ENCODE data around the gene RDH13. TPM values are rescaled to one million over a fixed set of nuclear protein-coding genes. Genes with fewer than 3 reads are reported as not detected.
"Not testable (repeated sequence)": the region's sequence is repeated elsewhere in the genome, so short reads cannot be mapped to it uniquely, and the experiment has no call there.

Gene RDH13
- total RNA-seq, 1 donor, result 12.7 TPM

DNA sequence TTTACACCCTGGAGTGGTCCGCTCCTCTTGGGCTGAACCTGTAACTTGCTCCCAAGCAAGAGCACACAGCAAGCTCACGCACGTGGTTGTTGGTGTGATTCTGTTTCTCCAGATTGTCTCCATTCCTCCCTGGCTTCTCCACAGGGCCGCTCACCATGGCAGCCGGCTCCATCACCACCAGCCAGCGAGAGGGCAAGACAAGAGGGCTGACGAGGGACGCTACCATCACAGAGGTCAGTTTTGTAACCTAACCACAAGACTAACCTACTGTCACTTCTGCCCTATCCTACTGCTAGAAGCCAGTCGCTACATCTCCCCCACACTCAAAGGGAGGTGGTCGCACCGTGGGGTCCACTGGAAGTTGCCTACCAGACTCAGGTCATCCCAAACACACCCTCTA is 20.3 kb downstream of the RDH13 start:
- peak; percentile 43 for DNase-seq (ENCODE audit: insufficient read length, low spot score, missing footprints)

DNA sequence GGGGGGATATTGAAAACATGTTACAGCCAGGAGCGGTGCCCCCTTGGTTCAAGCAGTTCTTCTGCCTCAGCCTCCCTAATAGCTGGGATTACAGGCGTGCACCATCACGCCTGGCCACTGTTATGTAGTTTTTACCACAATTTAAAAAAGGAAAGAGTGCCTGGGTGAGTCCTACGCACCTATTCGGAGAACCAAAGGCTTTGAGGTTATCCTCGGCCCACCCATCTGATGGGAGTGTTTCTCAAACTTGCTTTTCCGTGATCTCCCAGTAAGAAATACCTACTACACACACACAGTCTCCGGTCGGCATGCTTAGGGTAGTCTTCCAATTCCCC is 20.6 kb downstream of the RDH13 start:
- no peaks in the 10 kb centered on the region for H3K27me3 ChIP-seq (ENCODE audit: insufficient read depth, low read length)
- TF ChIP-seq, protein P1, sequence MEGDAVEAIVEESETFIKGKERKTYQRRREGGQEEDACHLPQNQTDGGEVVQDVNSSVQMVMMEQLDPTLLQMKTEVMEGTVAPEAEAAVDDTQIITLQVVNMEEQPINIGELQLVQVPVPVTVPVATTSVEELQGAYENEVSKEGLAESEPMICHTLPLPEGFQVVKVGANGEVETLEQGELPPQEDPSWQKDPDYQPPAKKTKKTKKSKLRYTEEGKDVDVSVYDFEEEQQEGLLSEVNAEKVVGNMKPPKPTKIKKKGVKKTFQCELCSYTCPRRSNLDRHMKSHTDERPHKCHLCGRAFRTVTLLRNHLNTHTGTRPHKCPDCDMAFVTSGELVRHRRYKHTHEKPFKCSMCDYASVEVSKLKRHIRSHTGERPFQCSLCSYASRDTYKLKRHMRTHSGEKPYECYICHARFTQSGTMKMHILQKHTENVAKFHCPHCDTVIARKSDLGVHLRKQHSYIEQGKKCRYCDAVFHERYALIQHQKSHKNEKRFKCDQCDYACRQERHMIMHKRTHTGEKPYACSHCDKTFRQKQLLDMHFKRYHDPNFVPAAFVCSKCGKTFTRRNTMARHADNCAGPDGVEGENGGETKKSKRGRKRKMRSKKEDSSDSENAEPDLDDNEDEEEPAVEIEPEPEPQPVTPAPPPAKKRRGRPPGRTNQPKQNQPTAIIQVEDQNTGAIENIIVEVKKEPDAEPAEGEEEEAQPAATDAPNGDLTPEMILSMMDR (IDR thresholded peaks at IDR 0.05; ENCODE audit: extremely low read depth, low read depth, low read length), result no peak

More for the DNA sequence above, 20.3 kb downstream of the RDH13 start:
- H3K27me3 ChIP-seq (ENCODE audit: insufficient read depth, low read length), result no peaks in the 10 kb centered on the region
- no peak overlapping the region for H3K4me2 ChIP-seq (ENCODE audit: insufficient read depth, low read length)
- no peak overlapping the region for H3K4me3 ChIP-seq (ENCODE audit: insufficient read depth, low read length)
- no peak overlapping the region for H3K27ac ChIP-seq (ENCODE audit: low read depth, low read length)
- H3K9me3 ChIP-seq (ENCODE audit: low read depth, low read length), result no peaks in the 10 kb centered on the region
- TF ChIP-seq, protein P1 (IDR thresholded peaks at IDR 0.05; ENCODE audit: extremely low read depth, low read depth, low read length), result no peak
- H4K20me1 ChIP-seq (ENCODE audit: insufficient read depth, low read length), result no peaks in the 10 kb centered on the region
- no peak overlapping the region for H2AFZ ChIP-seq (ENCODE audit: low read length)
- peaks cover 11% of the 10 kb centered on the region for H3K36me3 ChIP-seq (ENCODE audit: insufficient read depth, low read length)
- H3K79me2 ChIP-seq (ENCODE audit: insufficient read depth, low read length), result no peaks in the 10 kb centered on the region
- no peaks in the 10 kb centered on the region for H3K4me1 ChIP-seq (ENCODE audit: insufficient read depth, low read length)

DNA sequence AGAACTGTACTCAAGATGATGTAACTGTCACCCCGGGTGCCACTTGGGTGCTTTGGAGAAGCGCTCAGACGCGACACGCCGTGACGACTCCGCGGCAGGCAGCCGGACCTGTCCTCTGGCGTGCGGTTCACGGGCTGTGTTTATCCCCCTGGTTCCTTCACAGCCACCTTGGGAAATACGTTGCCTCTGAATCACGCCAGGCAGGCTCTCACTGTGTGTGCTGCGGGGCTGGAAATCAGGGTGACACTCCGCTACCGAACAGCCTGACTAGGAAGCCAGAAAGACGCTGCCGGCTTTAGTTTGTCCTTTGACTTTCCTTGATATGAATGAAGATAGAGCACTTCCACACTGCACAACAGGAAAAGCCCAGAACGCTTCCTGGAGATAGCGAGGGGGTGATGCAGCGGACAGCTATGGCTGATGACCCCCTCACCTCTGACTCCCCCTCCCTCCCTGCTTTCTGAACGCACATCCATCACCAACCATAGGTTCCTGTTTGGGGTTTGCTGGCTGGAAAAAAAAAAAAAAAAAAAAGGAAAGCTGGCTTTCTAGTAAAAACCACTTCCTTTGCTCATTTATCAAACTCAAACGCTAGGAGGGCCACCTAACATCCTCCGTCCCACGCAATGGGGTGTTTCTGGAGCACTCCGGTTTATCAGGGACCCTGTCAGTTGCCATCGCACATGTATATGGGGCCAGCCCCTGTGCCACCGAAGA is 21.2 kb downstream of the RDH13 start:
- TF ChIP-seq, protein P1 (IDR thresholded peaks at IDR 0.05; ENCODE audit: extremely low read depth, low read depth, low read length), result no peak
- H3K4me3 ChIP-seq (ENCODE audit: insufficient read depth, low read length), result no peak overlapping the region
- no peaks in the 10 kb centered on the region for H4K20me1 ChIP-seq (ENCODE audit: insufficient read depth, low read length)
- H3K4me1 ChIP-seq (ENCODE audit: insufficient read depth, low read length), result no peaks in the 10 kb centered on the region
- peak; percentile 52 for DNase-seq (ENCODE audit: insufficient read length, low spot score, missing footprints)
- H3K27me3 ChIP-seq (ENCODE audit: insufficient read depth, low read length), result no peaks in the 10 kb centered on the region
- peaks cover 4% of the 10 kb centered on the region for H3K36me3 ChIP-seq (ENCODE audit: insufficient read depth, low read length)
- H2AFZ ChIP-seq (ENCODE audit: low read length), result no peak overlapping the region
- H3K27ac ChIP-seq (ENCODE audit: low read depth, low read length), result no peak overlapping the region
- no peaks in the 10 kb centered on the region for H3K79me2 ChIP-seq (ENCODE audit: insufficient read depth, low read length)
- no peaks in the 10 kb centered on the region for H3K9me3 ChIP-seq (ENCODE audit: low read depth, low read length)
- H3K4me2 ChIP-seq (ENCODE audit: insufficient read depth, low read length), result no peak overlapping the region

More for the DNA sequence above, 20.6 kb downstream of the RDH13 start:
- no peaks in the 10 kb centered on the region for H3K79me2 ChIP-seq (ENCODE audit: insufficient read depth, low read length)
- H4K20me1 ChIP-seq (ENCODE audit: insufficient read depth, low read length), result no peaks in the 10 kb centered on the region
- H3K36me3 ChIP-seq (ENCODE audit: insufficient read depth, low read length), result peaks cover 9% of the 10 kb centered on the region
- H3K4me2 ChIP-seq (ENCODE audit: insufficient read depth, low read length), result no peak overlapping the region
- no peak for DNase-seq (ENCODE audit: insufficient read length, low spot score, missing footprints)
- no peak overlapping the region for H2AFZ ChIP-seq (ENCODE audit: low read length)
- H3K9me3 ChIP-seq (ENCODE audit: low read depth, low read length), result no peaks in the 10 kb centered on the region
- H3K27ac ChIP-seq (ENCODE audit: low read depth, low read length), result no peak overlapping the region
- H3K4me3 ChIP-seq (ENCODE audit: insufficient read depth, low read length), result no peak overlapping the region
- H3K4me1 ChIP-seq (ENCODE audit: insufficient read depth, low read length), result no peaks in the 10 kb centered on the region

DNA sequence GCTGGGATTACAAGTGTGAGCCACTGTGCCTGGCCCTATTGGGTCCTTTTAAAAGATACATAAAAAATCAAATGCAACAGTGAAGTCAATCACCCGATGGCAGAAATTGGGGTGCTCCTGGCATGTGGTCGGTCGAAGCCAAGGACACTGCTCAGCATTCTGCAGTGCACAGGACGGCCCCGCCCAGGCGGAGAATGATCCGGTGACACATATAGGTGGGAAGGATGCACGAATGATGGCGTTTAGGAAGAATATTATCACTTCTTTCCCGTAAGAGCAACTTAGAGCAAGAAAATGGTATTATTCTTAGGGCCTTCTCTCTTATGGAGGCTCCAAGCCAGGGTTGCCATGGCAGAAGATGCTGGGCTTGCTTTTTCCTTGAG is 21.7 kb downstream of the RDH13 start:
- no peak overlapping the region for H3K27ac ChIP-seq (ENCODE audit: low read depth, low read length)
- H3K9me3 ChIP-seq (ENCODE audit: low read depth, low read length), result no peaks in the 10 kb centered on the region
- H2AFZ ChIP-seq (ENCODE audit: low read length), result no peak overlapping the region
- peaks cover 3% of the 10 kb centered on the region for H3K36me3 ChIP-seq (ENCODE audit: insufficient read depth, low read length)
- no peak overlapping the region for H3K4me3 ChIP-seq (ENCODE audit: insufficient read depth, low read length)
- no peaks in the 10 kb centered on the region for H3K27me3 ChIP-seq (ENCODE audit: insufficient read depth, low read length)
- no peaks in the 10 kb centered on the region for H3K79me2 ChIP-seq (ENCODE audit: insufficient read depth, low read length)
- H3K4me2 ChIP-seq (ENCODE audit: insufficient read depth, low read length), result no peak overlapping the region
- TF ChIP-seq, protein P1 (IDR thresholded peaks at IDR 0.05; ENCODE audit: extremely low read depth, low read depth, low read length), result no peak
- no peaks in the 10 kb centered on the region for H3K4me1 ChIP-seq (ENCODE audit: insufficient read depth, low read length)
- H4K20me1 ChIP-seq (ENCODE audit: insufficient read depth, low read length), result no peaks in the 10 kb centered on the region
- DNase-seq (ENCODE audit: insufficient read length, low spot score, missing footprints), result peak; percentile 46

DNA sequence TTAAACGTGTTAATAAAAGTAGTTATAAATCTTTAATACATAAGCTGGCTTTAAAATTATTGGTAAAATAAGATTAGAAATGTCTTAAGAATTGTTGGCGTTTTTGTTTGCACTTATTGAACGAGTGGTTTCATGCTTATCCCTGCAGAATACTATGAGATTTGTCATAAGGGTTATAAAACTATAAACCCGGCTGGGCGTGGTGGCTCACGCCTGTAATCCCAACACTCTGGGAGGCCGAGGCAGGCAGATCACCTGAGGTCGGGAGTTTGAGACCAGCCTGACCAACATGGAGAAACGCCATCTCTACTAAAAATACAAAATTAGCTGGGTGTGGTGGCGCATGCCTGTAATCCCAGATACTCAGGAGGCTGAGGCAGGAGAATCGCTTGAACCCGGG is 22.3 kb downstream of the RDH13 start:
- not testable (repeated sequence) for H3K79me2 ChIP-seq (ENCODE audit: insufficient read depth, low read length); H3K9me3 ChIP-seq (ENCODE audit: low read depth, low read length); H2AFZ ChIP-seq (ENCODE audit: low read length); H3K27ac ChIP-seq (ENCODE audit: low read depth, low read length); H3K4me3 ChIP-seq (ENCODE audit: insufficient read depth, low read length); H3K4me2 ChIP-seq (ENCODE audit: insufficient read depth, low read length); H4K20me1 ChIP-seq (ENCODE audit: insufficient read depth, low read length); H3K36me3 ChIP-seq (ENCODE audit: insufficient read depth, low read length); DNase-seq (ENCODE audit: insufficient read length, low spot score, missing footprints); H3K4me1 ChIP-seq (ENCODE audit: insufficient read depth, low read length); H3K27me3 ChIP-seq (ENCODE audit: insufficient read depth, low read length)

DNA sequence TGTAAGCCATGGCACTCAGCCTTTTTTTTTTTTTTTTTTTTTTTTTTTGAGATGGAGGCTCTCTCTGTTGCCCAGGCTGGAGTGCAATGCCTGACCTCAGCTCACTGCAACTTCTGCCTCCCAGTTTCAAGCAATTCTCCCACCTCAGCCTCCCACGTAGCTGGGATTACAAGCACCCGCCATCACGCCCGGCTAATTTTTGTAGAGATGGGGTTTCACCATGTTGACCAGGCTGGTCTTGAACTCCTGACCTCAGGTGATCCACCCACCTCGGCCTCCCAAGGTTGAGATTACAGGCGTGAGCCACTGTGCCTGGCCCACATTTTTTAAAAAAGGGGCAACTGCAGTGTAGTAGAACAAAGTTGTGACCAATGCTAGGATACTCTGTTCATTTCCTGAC is 25.3 kb downstream of the RDH13 start:
- H3K79me2 ChIP-seq (ENCODE audit: insufficient read depth, low read length); H3K27me3 ChIP-seq (ENCODE audit: insufficient read depth, low read length); H3K4me1 ChIP-seq (ENCODE audit: insufficient read depth, low read length); H3K27ac ChIP-seq (ENCODE audit: low read depth, low read length); H4K20me1 ChIP-seq (ENCODE audit: insufficient read depth, low read length); H3K4me3 ChIP-seq (ENCODE audit: insufficient read depth, low read length); H3K36me3 ChIP-seq (ENCODE audit: insufficient read depth, low read length); H3K4me2 ChIP-seq (ENCODE audit: insufficient read depth, low read length); H3K9me3 ChIP-seq (ENCODE audit: low read depth, low read length); H2AFZ ChIP-seq (ENCODE audit: low read length): not testable (repeated sequence)
- peak; percentile 27 for DNase-seq (ENCODE audit: insufficient read length, low spot score, missing footprints)
